Endothelial cell of umbilical vein (primary cell): ENCODE data around the gene ADRA2C. TPM values are rescaled to one million over a fixed set of nuclear protein-coding genes. Genes with fewer than 3 reads are reported as not detected.

Experiments used
- BruUV-seq: library from RNA; stranded (reverse); fragments of 400-500 nt; replicated peaks from 2 replicates; lab custom pipeline; 2021; lab: Mats Ljungman, UMichigan
- CTCF ChIA-PET: fragments of 300-600, 350-600 bp; sonication (Branson Sonifier 250); formaldehyde crosslinking; loops from one replicate; lab custom pipeline; 2021; ENCODE audit warnings: antibody characterized with exemption, inconsistent platforms; lab: Charles Lee
- POLR2A ChIA-PET: fragments of 300-600, 350-600 bp; sonication (Branson Sonifier 250); formaldehyde crosslinking; loops from one replicate; lab custom pipeline; 2021; ENCODE audit warnings: antibody characterized with exemption, inconsistent platforms; lab: Charles Lee
- DNase-seq: peaks from one replicate; pipeline ENCODE4 v3.0.0-alpha.2; 2011; ENCODE audit warnings: low read depth, low spot score
- FAIRE-seq: peaks from 2 replicates; lab custom pipeline; 2011; peaks lifted over from hg19 to GRCh38; lab: Jason Lieb, UNC
- H2AFZ ChIP-seq: 2 replicates; pipeline ENCODE4 v1.6.0; 2012; ENCODE audit warnings: low read depth, low read length, control low read depth, inconsistent platforms
- H3K27ac ChIP-seq: 2 replicates; pipeline ENCODE4 v1.5.1; 2011; ENCODE audit warnings: low read depth, mild to moderate bottlenecking, control low read depth, low read length, moderate library complexity; ENCODE audit not compliant: insufficient read depth
- H3K27me3 ChIP-seq, 2 experiments: 2 replicates each; pipeline versions ENCODE4 v1.6.0 to v1.6.1; 2011; ENCODE audit warnings: low read length in 2 of 2, mixed read lengths in 1 of 2; ENCODE audit not compliant: control insufficient read depth in 2 of 2, insufficient read depth in 2 of 2
- H3K36me3 ChIP-seq, 2 experiments: 2 replicates in 1 of 2; 3 replicates in 1 of 2; pipeline ENCODE4 v1.5.1; 2011; ENCODE audit warnings: low read length in 2 of 2, mild to moderate bottlenecking in 1 of 2, moderate library complexity in 1 of 2; ENCODE audit not compliant: control insufficient read depth in 2 of 2, insufficient read depth in 2 of 2; ENCODE audit errors: extremely low read depth in 1 of 2
- H3K4me1 ChIP-seq: 3 replicates; pipeline ENCODE4 v1.5.1; 2011; ENCODE audit warnings: mild to moderate bottlenecking, low read length; ENCODE audit not compliant: control insufficient read depth, insufficient read depth; ENCODE audit errors: extremely low read depth
- H3K4me2 ChIP-seq: 2 replicates; pipeline ENCODE4 v1.6.1; 2011; ENCODE audit warnings: low read length, control low read depth, mixed read lengths; ENCODE audit not compliant: insufficient read depth
- H3K4me3 ChIP-seq, 3 experiments: fragments of 200-600 bp in 1 of 3; sonication (generic), shearing (Covaris generic) in 1 of 3; replicated peaks in 1 of 3; 2 replicates each; pipeline ENCODE4 v1.5.1; 2011 to 2016; ENCODE audit warnings: control low read depth in 3 of 3, low read length in 3 of 3, mild to moderate bottlenecking in 2 of 3, inconsistent platforms in 1 of 3, low read depth in 1 of 3, moderate library complexity in 1 of 3; ENCODE audit not compliant: insufficient read depth in 1 of 3
- H3K79me2 ChIP-seq: 2 replicates; pipeline ENCODE4 v1.6.0; 2012; ENCODE audit warnings: low read length, inconsistent platforms; ENCODE audit not compliant: control insufficient read depth, insufficient read depth
- H3K9ac ChIP-seq: replicated peaks from 2 replicates; pipeline ENCODE3; 2011; ENCODE audit warnings: low read length, control low read depth; ENCODE audit not compliant: insufficient read depth; ENCODE audit errors: extremely low read depth
- H3K9me1 ChIP-seq: replicated peaks from 3 replicates; pipeline ENCODE4 v1.6.0; 2011; ENCODE audit warnings: mild to moderate bottlenecking, low read length; ENCODE audit not compliant: control insufficient read depth, insufficient read depth; ENCODE audit errors: extremely low read depth
- H3K9me3 ChIP-seq: replicated peaks from 2 replicates; pipeline ENCODE4 v1.5.1; 2012; ENCODE audit warnings: low read length, inconsistent platforms; ENCODE audit not compliant: control insufficient read depth, insufficient read depth
- H4K20me1 ChIP-seq: replicated peaks from 2 replicates; pipeline ENCODE3; 2011; ENCODE audit warnings: mild to moderate bottlenecking, low read length; ENCODE audit not compliant: control insufficient read depth, insufficient read depth; ENCODE audit errors: extremely low read depth
- EZH2 ChIP-seq: IDR thresholded peaks from 2 replicates; pipeline ENCODE4 v1.6.1; 2012; ENCODE audit warnings: borderline replicate concordance, low read depth, mild to moderate bottlenecking, moderate library complexity, low read length, inconsistent platforms; ENCODE audit not compliant: severe bottlenecking
- FOS ChIP-seq: IDR thresholded peaks from 2 replicates; pipeline ENCODE4 v1.6.1; 2011; ENCODE audit warnings: mild to moderate bottlenecking, low read length, moderate library complexity, borderline replicate concordance; ENCODE audit not compliant: insufficient read depth
- MYC ChIP-seq: IDR thresholded peaks from one replicate; pipeline ENCODE4 v1.6.1; 2011; ENCODE audit warnings: mild to moderate bottlenecking, low read depth, low read length
- POLR2A ChIP-seq: IDR thresholded peaks from 2 replicates; pipeline ENCODE4 v1.6.1; 2012; ENCODE audit warnings: low read depth, mild to moderate bottlenecking, control low read depth, low read length
- dilution Hi-C: fragments of 300-500 bp; cut with MboI; formaldehyde crosslinking; loops from one replicate; pipeline ENCODE4 v1.15.0; 2019; ENCODE audit warnings: low sequenced_read_pairs; ENCODE audit not compliant: extremely low pct_ligation_motif_present
- intact Hi-C: fragments of 100-400 bp; cut with micrococcal nuclease; formaldehyde crosslinking; loops from one replicate; pipeline ENCODE4 v1.10.0; 2022
- polyA plus RNA-seq, 4 experiments: library from polyadenylated mRNA; depleted of rRNA in 3 of 4; stranded (reverse) in 3 of 4; unstranded in 1 of 4; fragments of >200 nt; gene quantifications; 2 replicates each; pipeline versions ENCODE4 v1.2.1 to v1.2.3, GENCODE V29; 2011 to 2012; ENCODE audit warnings: missing spikeins in 1 of 4
- total RNA-seq: library from RNA; stranded (reverse); gene quantifications from 2 replicates; pipeline ENCODE4 v1.2.3, GENCODE V29; 2021
- TF ChIP-seq, protein P1 (sequence below): IDR thresholded peaks from 2 replicates; pipeline ENCODE4 v1.6.1; 2011; ENCODE audit not compliant: insufficient read depth, insufficient read length

Gene ADRA2C
- total and polyA plus RNA-seq, 2 donors (not counting 3 experiments of a cell fraction or from before 2014, with no cell fraction given): 0.03 to 0.40 TPM

DNA sequence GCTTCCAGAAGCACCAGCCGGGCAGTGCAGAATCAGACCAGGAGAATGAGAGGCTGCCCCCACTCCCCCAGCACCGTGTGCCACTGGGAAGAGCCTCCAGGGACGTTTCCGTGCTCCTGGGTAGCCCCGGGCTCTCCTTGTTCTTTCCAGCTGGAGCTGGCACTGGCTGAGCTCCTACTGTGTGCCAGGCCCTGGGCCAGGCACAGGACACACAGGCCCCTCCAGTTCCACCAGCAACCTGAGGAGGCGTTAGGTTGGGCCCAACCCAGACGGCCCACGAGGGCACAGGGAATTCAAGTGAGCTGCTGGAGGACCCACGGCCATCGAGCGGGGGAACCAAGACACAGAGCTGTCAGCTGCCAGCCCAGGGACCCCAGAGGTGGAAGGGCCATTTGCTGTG is 15.9 kb upstream of the ADRA2C start:
- Histone ChIP-seq H3K4me3 (no peak overlapping the region), H3K9me1 (no peaks in the 10 kb centered on the region), H3K9ac (no peak overlapping the region), H3K27me3 (peaks cover 7% of the 10 kb centered on the region in 2 experiments), H4K20me1 (no peaks in the 10 kb centered on the region), H2AFZ (no peak overlapping the region), H3K79me2 (no peaks in the 10 kb centered on the region), H3K4me2 (no peak overlapping the region), H3K9me3 (no peaks in the 10 kb centered on the region), H3K27ac (no peak overlapping the region), H3K36me3 (no peaks in the 10 kb centered on the region), H3K4me1 (no peaks in the 10 kb centered on the region)
- intact Hi-C loops: no loop called here
- POLR2A ChIA-PET: no interaction called here
- CTCF ChIA-PET: no interaction called here
- FAIRE-seq (no peak), DNase-seq (no peak)
- no TSS peak for BruUV-seq
- dilution Hi-C loops: no loop called here
- TF ChIP-seq MYC: no peak
- TF ChIP-seq, protein P1, sequence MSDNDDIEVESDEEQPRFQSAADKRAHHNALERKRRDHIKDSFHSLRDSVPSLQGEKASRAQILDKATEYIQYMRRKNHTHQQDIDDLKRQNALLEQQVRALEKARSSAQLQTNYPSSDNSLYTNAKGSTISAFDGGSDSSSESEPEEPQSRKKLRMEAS: no peak
- no peak for TF ChIP-seq POLR2A
- TF ChIP-seq EZH2: no peak

DNA sequence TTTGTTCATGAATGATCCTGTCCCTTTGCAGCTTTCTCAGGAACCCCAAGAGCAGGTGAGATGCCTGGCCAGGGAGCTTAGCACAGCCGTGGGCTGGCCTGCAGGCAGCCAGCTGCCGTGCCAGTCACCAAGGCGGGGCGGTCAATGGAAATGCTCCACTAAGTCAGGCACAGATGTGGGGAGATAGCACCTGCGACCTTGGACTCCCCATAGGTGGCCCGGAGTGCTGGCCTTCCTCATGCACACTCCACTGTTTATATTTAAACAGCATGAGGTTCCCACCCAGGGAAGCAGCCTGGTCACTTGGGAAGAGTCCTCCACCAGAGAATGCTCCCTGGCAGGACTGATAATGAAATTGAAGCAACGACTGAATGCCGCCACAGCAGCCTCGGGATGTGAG is 14.2 kb upstream of the ADRA2C start:
- Histone ChIP-seq H2AFZ (no peak overlapping the region), H3K9ac (no peak overlapping the region), H3K27ac (no peak overlapping the region), H3K9me1 (no peaks in the 10 kb centered on the region), H3K79me2 (no peaks in the 10 kb centered on the region), H3K4me2 (no peak overlapping the region), H3K36me3 (no peaks in the 10 kb centered on the region), H3K9me3 (no peaks in the 10 kb centered on the region), H4K20me1 (no peaks in the 10 kb centered on the region), H3K4me3 (no peak overlapping the region), H3K27me3 (peaks cover 3 to 4% of the 10 kb centered on the region in 2 experiments), H3K4me1 (no peaks in the 10 kb centered on the region)
- no peak for DNase-seq
- ChIA-PET POLR2A (no interaction called here), CTCF (no interaction called here)
- FAIRE-seq: no peak
- intact Hi-C loops: no loop called here
- TF ChIP-seq FOS (no peak), MYC (no peak)
- no TSS peak for BruUV-seq
- dilution Hi-C loops: no loop called here
